Measurements from ENCODE around the gene TMIGD3.

DNA sequence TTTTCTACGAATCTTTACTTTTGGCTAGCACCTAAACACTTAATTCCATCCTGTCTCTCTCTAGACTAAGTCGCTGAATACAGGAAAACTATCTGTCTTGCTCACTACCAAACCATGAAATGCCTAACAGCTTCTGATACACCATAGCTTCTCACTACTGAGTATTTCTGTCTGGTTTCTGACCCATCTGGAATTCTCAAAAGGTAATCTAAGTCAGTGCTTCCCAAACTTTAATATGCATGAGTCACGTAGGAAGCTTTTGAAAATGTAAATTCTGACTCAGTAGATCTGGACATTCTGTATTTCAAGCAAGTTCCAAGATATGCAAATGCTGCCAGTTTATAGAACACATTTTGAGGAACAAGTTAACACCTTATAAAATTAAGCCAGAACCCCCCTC is 66.7 kb downstream of the TMIGD3 start:
- TF ChIP-seq CTCF (IDR thresholded peaks at IDR 0.05) = no peak
- no peak for TF ChIP-seq TEAD4 (CRISPR knock-in tag; IDR thresholded peaks at IDR 0.05)
- TF ChIP-seq, protein P1, sequence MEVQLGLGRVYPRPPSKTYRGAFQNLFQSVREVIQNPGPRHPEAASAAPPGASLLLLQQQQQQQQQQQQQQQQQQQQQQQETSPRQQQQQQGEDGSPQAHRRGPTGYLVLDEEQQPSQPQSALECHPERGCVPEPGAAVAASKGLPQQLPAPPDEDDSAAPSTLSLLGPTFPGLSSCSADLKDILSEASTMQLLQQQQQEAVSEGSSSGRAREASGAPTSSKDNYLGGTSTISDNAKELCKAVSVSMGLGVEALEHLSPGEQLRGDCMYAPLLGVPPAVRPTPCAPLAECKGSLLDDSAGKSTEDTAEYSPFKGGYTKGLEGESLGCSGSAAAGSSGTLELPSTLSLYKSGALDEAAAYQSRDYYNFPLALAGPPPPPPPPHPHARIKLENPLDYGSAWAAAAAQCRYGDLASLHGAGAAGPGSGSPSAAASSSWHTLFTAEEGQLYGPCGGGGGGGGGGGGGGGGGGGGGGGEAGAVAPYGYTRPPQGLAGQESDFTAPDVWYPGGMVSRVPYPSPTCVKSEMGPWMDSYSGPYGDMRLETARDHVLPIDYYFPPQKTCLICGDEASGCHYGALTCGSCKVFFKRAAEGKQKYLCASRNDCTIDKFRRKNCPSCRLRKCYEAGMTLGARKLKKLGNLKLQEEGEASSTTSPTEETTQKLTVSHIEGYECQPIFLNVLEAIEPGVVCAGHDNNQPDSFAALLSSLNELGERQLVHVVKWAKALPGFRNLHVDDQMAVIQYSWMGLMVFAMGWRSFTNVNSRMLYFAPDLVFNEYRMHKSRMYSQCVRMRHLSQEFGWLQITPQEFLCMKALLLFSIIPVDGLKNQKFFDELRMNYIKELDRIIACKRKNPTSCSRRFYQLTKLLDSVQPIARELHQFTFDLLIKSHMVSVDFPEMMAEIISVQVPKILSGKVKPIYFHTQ (CRISPR knock-in tag; IDR thresholded peaks at IDR 0.05) = no peak
- no peak for TF ChIP-seq ZNF423 (CRISPR knock-in tag; IDR thresholded peaks at IDR 0.05)
